ENCODE measurements around the gene C9orf153.
"Not testable (repeated sequence)": the region's sequence is repeated elsewhere in the genome, so short reads cannot be mapped to it uniquely, and the experiment has no call there.

Gene C9orf153

DNA sequence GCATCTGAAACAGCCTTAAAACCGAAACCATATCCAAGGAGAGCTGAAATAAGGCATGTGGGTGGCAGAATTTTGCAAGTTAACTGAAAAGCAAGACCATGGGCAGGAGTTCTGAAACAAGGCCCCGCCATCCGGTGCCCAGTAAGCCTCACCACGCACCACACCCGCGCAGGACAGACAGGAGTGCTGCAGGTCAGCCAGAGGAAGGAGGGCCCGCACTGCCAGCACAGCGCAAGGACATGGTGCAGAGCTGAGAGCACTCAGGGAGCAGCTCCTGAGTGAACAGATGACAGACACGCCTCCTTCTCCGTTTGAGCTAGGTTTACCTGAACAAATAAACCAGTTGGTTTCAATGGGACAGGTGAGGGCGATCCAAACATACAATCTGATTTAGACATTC lies 39.4 kb upstream of the C9orf153 start:
- TF ChIP-seq, protein P1, sequence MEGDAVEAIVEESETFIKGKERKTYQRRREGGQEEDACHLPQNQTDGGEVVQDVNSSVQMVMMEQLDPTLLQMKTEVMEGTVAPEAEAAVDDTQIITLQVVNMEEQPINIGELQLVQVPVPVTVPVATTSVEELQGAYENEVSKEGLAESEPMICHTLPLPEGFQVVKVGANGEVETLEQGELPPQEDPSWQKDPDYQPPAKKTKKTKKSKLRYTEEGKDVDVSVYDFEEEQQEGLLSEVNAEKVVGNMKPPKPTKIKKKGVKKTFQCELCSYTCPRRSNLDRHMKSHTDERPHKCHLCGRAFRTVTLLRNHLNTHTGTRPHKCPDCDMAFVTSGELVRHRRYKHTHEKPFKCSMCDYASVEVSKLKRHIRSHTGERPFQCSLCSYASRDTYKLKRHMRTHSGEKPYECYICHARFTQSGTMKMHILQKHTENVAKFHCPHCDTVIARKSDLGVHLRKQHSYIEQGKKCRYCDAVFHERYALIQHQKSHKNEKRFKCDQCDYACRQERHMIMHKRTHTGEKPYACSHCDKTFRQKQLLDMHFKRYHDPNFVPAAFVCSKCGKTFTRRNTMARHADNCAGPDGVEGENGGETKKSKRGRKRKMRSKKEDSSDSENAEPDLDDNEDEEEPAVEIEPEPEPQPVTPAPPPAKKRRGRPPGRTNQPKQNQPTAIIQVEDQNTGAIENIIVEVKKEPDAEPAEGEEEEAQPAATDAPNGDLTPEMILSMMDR (IDR thresholded peaks at IDR 0.05; ENCODE audit: low read depth, low read length), result no peak
- DNase-seq, result no peak
- Histone ChIP-seq H3K4me3 (ENCODE audit: low read depth, low read length) (no peak overlapping the region), H3K4me1 (no peaks in the 10 kb centered on the region), H3K27me3 (no peaks in the 10 kb centered on the region), H3K36me3 (peaks cover 22% of the 10 kb centered on the region), H3K9me3 (no peaks in the 10 kb centered on the region)

DNA sequence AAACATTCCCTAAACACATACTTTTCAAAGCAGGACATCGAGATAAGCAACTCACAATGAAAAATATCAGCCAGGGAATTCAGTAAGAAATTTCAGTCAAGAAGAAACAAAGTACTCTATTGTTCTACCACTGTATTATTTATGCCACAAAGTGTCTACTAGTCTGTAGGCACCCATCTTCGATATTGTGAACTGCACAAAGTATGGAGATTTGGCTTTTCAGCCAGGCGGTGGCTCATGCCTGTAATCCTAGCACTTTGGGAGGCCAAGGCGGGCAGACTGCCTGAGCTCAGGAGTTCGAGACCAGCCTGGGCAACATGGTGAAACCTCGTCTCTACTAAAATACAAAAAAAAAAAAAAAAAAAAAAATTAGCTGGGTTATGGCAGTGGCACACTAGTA lies 30.9 kb upstream of the C9orf153 start:
- not testable (repeated sequence) for H3K27me3 ChIP-seq; H3K36me3 ChIP-seq; DNase-seq; H3K4me1 ChIP-seq; H3K4me3 ChIP-seq (ENCODE audit: low read depth, low read length); H3K9me3 ChIP-seq

DNA sequence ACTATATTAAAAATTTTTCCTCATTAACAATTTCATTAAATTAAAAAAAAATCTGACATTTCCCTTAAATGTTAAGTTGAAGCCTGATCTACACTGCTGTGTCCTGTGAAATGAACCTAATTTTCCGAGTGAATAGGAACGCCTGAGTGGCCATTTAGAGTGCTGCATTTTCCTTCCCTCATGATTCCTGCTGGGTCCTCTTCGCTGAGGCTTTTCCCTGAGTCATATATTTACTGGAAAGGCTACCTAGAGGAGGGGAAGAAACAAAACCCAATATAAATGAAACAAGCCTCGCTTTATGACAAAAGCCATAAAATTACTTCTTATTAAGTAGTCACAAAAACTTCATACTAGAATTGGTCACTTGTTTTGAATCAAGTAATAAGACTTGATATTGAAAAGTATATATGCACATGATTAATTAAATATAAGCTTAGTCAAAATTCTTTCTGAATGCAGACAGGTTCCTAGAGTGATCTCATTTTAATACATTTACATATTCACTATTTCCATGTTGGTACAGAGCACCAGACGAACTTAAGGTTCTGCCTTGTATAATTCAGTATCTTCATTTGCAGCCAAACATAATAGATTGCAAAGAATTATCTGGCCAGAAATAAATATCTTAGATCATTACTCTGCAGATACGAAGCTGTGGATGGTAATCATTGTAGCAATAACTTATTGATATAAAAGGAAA lies 29.2 kb upstream of the C9orf153 start:
- no peaks in the 10 kb centered on the region for H3K4me1 ChIP-seq
- peaks cover 3% of the 10 kb centered on the region; the same call in 1 of the 2 replicates for H3K36me3 ChIP-seq
- H3K27me3 ChIP-seq, result no peaks in the 10 kb centered on the region
- DNase-seq, result no peak
- no peaks in the 10 kb centered on the region for H3K9me3 ChIP-seq
- TF ChIP-seq, protein P1 (IDR thresholded peaks at IDR 0.05; ENCODE audit: low read depth, low read length), result no peak
- H3K4me3 ChIP-seq (ENCODE audit: low read depth, low read length), result no peak overlapping the region

DNA sequence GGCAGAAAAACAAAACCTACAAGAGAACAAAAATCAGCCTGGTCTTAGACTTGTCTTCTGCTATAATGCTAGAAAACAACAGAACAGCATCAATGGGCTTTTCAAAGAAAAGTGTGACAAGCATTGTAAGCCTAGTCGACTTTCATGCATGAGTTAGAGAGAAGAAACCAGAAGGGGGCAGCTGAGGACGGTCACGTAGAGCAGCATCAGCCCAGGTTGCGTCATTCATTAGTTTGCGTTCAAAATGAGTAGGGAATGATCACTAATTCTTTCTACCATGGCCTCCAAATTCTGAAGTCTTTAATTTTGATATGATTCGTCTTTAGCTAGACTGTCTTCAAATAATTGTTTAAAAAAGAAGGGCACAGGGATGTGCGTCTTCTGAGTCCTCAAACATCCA lies 27.6 kb upstream of the C9orf153 start:
- no peak overlapping the region for H3K4me3 ChIP-seq (ENCODE audit: low read depth, low read length)
- H3K27me3 ChIP-seq, result no peaks in the 10 kb centered on the region
- peak; percentile 62 for DNase-seq
- TF ChIP-seq, protein P1 (IDR thresholded peaks at IDR 0.05; ENCODE audit: low read depth, low read length), result peak; percentile 71
- H3K9me3 ChIP-seq, result no peaks in the 10 kb centered on the region
- H3K36me3 ChIP-seq, result peaks cover 3% of the 10 kb centered on the region; the same call in 1 of the 2 replicates
- no peaks in the 10 kb centered on the region for H3K4me1 ChIP-seq

DNA sequence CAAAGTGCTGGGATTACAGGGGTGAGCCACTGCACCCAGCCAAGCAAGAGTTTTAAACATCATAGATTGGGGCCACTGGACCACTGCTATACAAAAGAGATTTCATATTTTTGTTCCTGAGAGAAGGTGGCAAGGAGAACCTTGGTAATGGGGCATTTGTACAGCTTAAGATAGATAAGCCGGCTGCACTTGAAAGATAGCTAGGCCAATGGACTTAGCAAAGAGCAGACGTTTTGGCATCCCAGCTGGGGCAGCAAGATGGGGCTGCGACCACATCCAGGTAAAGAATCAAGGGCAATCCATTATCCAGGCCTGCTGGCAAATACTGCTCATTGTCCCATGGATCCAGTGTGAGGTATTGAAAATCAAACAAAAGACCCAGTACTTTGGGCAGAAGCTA lies 26.8 kb upstream of the C9orf153 start:
- Histone ChIP-seq H3K4me1 (no peaks in the 10 kb centered on the region), H3K27me3 (no peaks in the 10 kb centered on the region), H3K4me3 (ENCODE audit: low read depth, low read length) (no peak overlapping the region), H3K9me3 (no peaks in the 10 kb centered on the region), H3K36me3 (peaks cover 3% of the 10 kb centered on the region; the same call in 1 of the 2 replicates)
- TF ChIP-seq, protein P1 (IDR thresholded peaks at IDR 0.05; ENCODE audit: low read depth, low read length), result no peak
- no peak for DNase-seq

DNA sequence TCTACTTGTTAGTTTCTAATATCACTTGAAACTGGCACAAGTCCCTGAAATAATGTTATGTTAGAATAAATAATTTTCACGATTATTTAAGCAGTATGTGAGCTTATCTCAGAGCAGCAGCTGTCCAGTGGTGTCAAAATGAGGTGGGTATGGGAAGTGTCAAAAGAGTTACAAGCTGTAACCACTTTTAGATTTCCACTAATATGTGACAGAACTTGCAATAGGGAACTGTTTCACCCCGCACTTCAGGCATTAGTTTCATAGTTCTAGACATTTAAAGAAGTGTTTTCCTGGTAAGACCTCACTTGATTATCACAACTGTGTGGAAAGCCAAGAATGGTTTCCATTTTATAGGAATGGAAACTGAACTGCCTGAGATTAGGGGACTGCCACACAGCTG lies 25.8 kb upstream of the C9orf153 start:
- Histone ChIP-seq H3K9me3 (no peaks in the 10 kb centered on the region), H3K4me1 (no peaks in the 10 kb centered on the region), H3K4me3 (ENCODE audit: low read depth, low read length) (no peak overlapping the region), H3K36me3 (peaks cover 3% of the 10 kb centered on the region; the same call in 1 of the 2 replicates), H3K27me3 (no peaks in the 10 kb centered on the region)
- DNase-seq, result no peak
- TF ChIP-seq, protein P1 (IDR thresholded peaks at IDR 0.05; ENCODE audit: low read depth, low read length), result no peak
